Neural progenitor cell (in vitro differentiated cells): ENCODE measurements around the gene NAPSA.

ENCODE experiments used
- CTCF ChIP-seq: fragments of 200-600 bp; sonication (generic); IDR thresholded peaks from 2 replicates; pipeline ENCODE4 v1.5.1; 2017; ENCODE audit warnings: antibody characterized with exemption, mild to moderate bottlenecking
- EZH2 ChIP-seq: fragments of 200-600 bp; sonication (generic); IDR thresholded peaks from 2 replicates; pipeline ENCODE4 v1.6.1; 2017; ENCODE audit warnings: antibody characterized with exemption, mild to moderate bottlenecking, moderate library complexity

DNA sequence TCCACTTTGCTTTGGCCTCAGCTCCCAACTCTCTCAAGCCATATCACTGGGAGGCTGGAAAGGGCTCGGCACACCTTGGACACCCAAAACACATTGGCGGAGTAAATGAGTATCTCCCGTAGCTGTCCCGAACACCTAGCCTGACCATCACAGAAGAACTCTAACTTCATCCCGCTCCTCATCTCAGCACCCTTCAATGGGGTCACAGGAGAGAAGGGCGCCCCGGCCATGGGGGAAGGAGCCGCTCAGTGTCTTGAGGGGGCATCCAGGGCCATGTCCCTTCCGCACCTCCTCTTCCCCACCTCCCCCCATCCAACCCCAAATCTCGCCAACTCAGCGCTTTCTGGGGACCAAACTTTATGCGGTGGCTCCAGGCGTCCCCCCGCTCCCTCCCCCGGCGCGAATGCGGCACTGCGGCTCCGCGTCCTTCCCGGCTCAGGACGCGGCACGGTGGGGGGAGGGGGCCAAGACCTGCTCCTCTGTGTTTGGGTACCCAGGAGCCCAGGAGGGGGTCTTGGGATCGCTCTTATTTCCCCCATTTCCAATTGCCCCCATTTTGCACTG lies 39.3 kb downstream of the NAPSA start:
- TF ChIP-seq CTCF (no peak), EZH2 (peak; percentile 34)
